ENCODE measurements around the gene EXOSC10.

- no peak for TF ChIP-seq POLR2A (IDR thresholded peaks at IDR 0.05; ENCODE audit: low read depth, low read length)
- no peak for TF ChIP-seq POU2F2 (IDR thresholded peaks at IDR 0.05; ENCODE audit: low read depth, low read length)
Observed at GRCh38 chr1:11042995-11043874, 56.4 kb downstream of the EXOSC10 start.

All from GM12891 (cell line).